Right lobe of liver (tissue), 4 donors: ENCODE results near the gene A2ML1.

Experiments used
- CTCF ChIP-seq, 4 donors: fragments of 200-600 bp in 3 of 4; fragments of 450-650 bp in 1 of 4; IDR thresholded peaks; one replicate each; pipeline versions ENCODE4 v1.5.1 to v1.8.0; 2016 to 2022; ENCODE audit warnings: antibody characterized with exemption in 4 of 4, mild to moderate bottlenecking in 2 of 4
- POLR2A ChIP-seq: fragments of 450-650 bp; IDR thresholded peaks from one replicate; pipeline ENCODE4 v1.6.1; 2017; ENCODE audit warnings: antibody characterized with exemption, mild to moderate bottlenecking
- donor health status: DM: no; HTN: no; CAD: no.
- donor health status: DM: no; HTN: no; CAD: no.
- donor health status: DM: no; HTN: yes; CAD: no.

GRCh38 chr12:8818526-8818925 lies 3.9 kb upstream of the A2ML1 start:
- TF ChIP-seq CTCF (IDR thresholded peaks at IDR 0.05), result no peak
- TF ChIP-seq POLR2A, result no peak
